GM21619 (cell line): Measurements from ENCODE around the gene HACD3.

ENCODE experiments used
- ATAC-seq: cut with Tn5 transposase; IDR thresholded peaks from one replicate; pipeline ENCODE4 v1.9.1; 2021; ENCODE audit not compliant: unreplicated experiment

Gene HACD3

GRCh38 chr15:65530318-65531111 is at the start of gene HACD3:
TSS of gene HACD3 (plus strand) at chr15:65530463. CDS start at chr15:65530632, 169 bp downstream.
- peak; percentile 80 for ATAC-seq

GRCh38 chr15:65484876-65485275 is 45.4 kb upstream of the HACD3 start:
- no peak for ATAC-seq

GRCh38 chr15:65494076-65494475 is 36.2 kb upstream of the HACD3 start:
- no peak for ATAC-seq

GRCh38 chr15:65509321-65509720 is 20.9 kb upstream of the HACD3 start:
- ATAC-seq, result no peak

- ATAC-seq, result no peak
These were observed 18.1 kb upstream of the HACD3 start for GRCh38 chr15:65512189-65512588.

- no peak for ATAC-seq
These were observed 17.4 kb upstream of the HACD3 start for GRCh38 chr15:65512807-65513416.

- ATAC-seq, result peak; percentile 91
These were observed 13.0 kb upstream of the HACD3 start, which contains the start of gene DPP8 for GRCh38 chr15:65516997-65517865. TSS of gene DPP8 (minus strand) at chr15:65517689. CDS start at chr15:65512553, 5,136 bp downstream.

- peak; percentile 6 for ATAC-seq
These were observed 12.4 kb upstream of the HACD3 start for GRCh38 chr15:65517866-65518207.

GRCh38 chr15:65518633-65519285 is 11.5 kb upstream of the HACD3 start:
- ATAC-seq, result no peak

- no peak for ATAC-seq
These were observed 8.9 kb upstream of the HACD3 start for GRCh38 chr15:65521350-65521749.

GRCh38 chr15:65524226-65524625 is 6.0 kb upstream of the HACD3 start:
- no peak for ATAC-seq

GRCh38 chr15:65525622-65526021 is 4.6 kb upstream of the HACD3 start:
- ATAC-seq, result no peak

GRCh38 chr15:65528461-65529060 is 1.7 kb upstream of the HACD3 start:
- ATAC-seq, result no peak

GRCh38 chr15:65529762-65530317 is 423 bp upstream of the HACD3 start:
- no peak for ATAC-seq

GRCh38 chr15:65532738-65533051 is 2.4 kb downstream of the HACD3 start:
- ATAC-seq, result no peak

- ATAC-seq, result no peak
These were observed 2.9 kb downstream of the HACD3 start for GRCh38 chr15:65533057-65533756.

GRCh38 chr15:65535192-65535591 is 4.9 kb downstream of the HACD3 start:
- ATAC-seq, result no peak

GRCh38 chr15:65540314-65540713 is 10.1 kb downstream of the HACD3 start:
- ATAC-seq, result no peak

- no peak for ATAC-seq
These were observed 11.1 kb downstream of the HACD3 start for GRCh38 chr15:65541231-65541820.

GRCh38 chr15:65547841-65548240 is 17.6 kb downstream of the HACD3 start:
- no peak for ATAC-seq
